HL-60 (cell line): Measurements from ENCODE around the gene DPYD.

ENCODE experiments used
- DNase-seq, 2 experiments: peaks; one replicate each; pipeline ENCODE4 v3.0.0-alpha.2; 2010 to 2020; ENCODE audit warnings: low read depth in 1 of 2, low spot score in 1 of 2
- H3K27ac ChIP-seq: fragments of 250-450 bp; sonication (Bioruptor Pico); replicated peaks from 2 replicates; pipeline ENCODE4 v1.5.1; 2020; ENCODE audit warnings: mild to moderate bottlenecking, moderate library complexity
- H3K27me3 ChIP-seq: fragments of 250-450 bp; sonication (Bioruptor Pico); 2 replicates; pipeline ENCODE4 v1.5.1; 2021; ENCODE audit warnings: mild to moderate bottlenecking, moderate library complexity; ENCODE audit not compliant: insufficient read depth, poor library complexity, severe bottlenecking
- H3K4me3 ChIP-seq: replicated peaks from 2 replicates; pipeline ENCODE4 v1.5.1; 2011; ENCODE audit warnings: mild to moderate bottlenecking, control low read depth, low read length; ENCODE audit not compliant: insufficient read depth
- CTCF ChIP-seq: IDR thresholded peaks from one replicate; pipeline ENCODE4 v1.5.1; 2011; ENCODE audit warnings: low read length, control low read depth, inconsistent platforms; ENCODE audit not compliant: insufficient read depth
- GABPA ChIP-seq: IDR thresholded peaks from 2 replicates; pipeline ENCODE4 v1.6.1; 2012; ENCODE audit warnings: low read depth
- POLR2AphosphoS5 ChIP-seq: IDR thresholded peaks from 2 replicates; pipeline ENCODE4 v1.6.1; 2012; ENCODE audit warnings: low read depth
- REST ChIP-seq: IDR thresholded peaks from 2 replicates; pipeline ENCODE4 v1.6.1; 2012; ENCODE audit warnings: low read depth; ENCODE audit not compliant: insufficient replicate concordance
- SPI1 ChIP-seq: IDR thresholded peaks from 2 replicates; pipeline ENCODE4 v1.6.1; 2012; ENCODE audit warnings: low read depth, mild to moderate bottlenecking, borderline replicate concordance

The DPYD gene

DNA sequence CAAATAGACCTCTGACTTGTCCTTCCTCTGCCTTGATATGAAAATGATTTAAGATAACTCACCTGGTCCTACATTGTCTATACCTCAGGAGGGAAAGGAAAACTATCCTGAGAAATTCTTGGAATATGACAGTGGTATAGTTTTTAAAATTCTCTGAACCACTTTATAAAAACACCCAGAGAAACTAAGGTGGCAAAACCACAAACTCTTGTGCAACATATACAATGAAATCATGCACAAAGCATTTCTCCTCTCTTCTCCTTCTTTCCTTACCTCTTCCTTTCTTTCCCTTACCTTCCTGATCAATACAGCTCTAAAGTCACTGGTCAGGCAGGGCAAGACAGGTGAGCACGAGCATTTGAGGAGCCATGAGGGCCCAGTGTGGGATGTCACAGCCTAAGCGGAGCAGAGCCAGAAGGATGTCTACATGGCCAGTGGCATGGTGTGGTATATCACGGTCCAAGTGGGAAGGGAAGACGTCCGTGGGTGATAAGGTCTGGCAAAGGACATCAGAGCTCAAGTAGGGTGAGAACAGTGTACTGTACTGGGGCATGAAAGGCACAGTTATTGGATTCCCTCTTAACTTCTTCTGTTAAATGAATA is 543.3 kb downstream of the DPYD start:
- no peak for DNase-seq
- Histone ChIP-seq H3K27me3 (no peaks in the 10 kb centered on the region), H3K27ac (no peak overlapping the region), H3K4me3 (no peak overlapping the region)
- TF ChIP-seq CTCF (no peak), REST (no peak), SPI1 (no peak), POLR2AphosphoS5 (no peak), GABPA (no peak)

- H3K27ac ChIP-seq = no peak overlapping the region
- no peak for DNase-seq
- no peak overlapping the region for H3K4me3 ChIP-seq
- no peak for TF ChIP-seq SPI1
- TF ChIP-seq GABPA = no peak
- no peak for TF ChIP-seq POLR2AphosphoS5
- TF ChIP-seq REST = no peak
- TF ChIP-seq CTCF = no peak
- H3K27me3 ChIP-seq = no peaks in the 10 kb centered on the region
Measured at GRCh38 chr1:97373000-97373399, 547.8 kb downstream of the DPYD start.

- DNase-seq = no peak
- Histone ChIP-seq H3K4me3 (no peak overlapping the region), H3K27me3 (no peaks in the 10 kb centered on the region), H3K27ac (no peak overlapping the region)
- TF ChIP-seq SPI1 = no peak
- no peak for TF ChIP-seq REST
- no peak for TF ChIP-seq GABPA
- no peak for TF ChIP-seq CTCF
- TF ChIP-seq POLR2AphosphoS5 = no peak
Measured at GRCh38 chr1:97372531-97372930, 548.3 kb downstream of the DPYD start.
